Posterior vena cava (tissue), 2 donors: Measurements from ENCODE around the gene KCNK6. TPM values are rescaled to one million over a fixed set of nuclear protein-coding genes. Genes with fewer than 3 reads are reported as not detected.
A peak's percentile ranks its signal among the peaks of the same experiment; 100 is the strongest.
"Not testable (repeated sequence)": the region's sequence is repeated elsewhere in the genome, so short reads cannot be mapped to it uniquely, and the experiment has no call there.

Experiments used
- DNase-seq: peaks from one replicate; pipeline ENCODE4 v3.0.0-alpha.2; 2020; ENCODE audit warnings: low spot score
- intact Hi-C, 2 donors: fragments of 100-400 bp; cut with DNase I; formaldehyde crosslinking; loops; one replicate each; pipeline versions ENCODE4 v1.14.1 to v1.14.2; 2022 to 2023
- total RNA-seq, 2 donors: library from RNA; stranded (reverse); fragmentation: NEBNext Ultra II Directional; extraction: Animal tissue kit (Norgen Biotek cat#: 25700); gene quantifications; one replicate each; pipeline ENCODE4 v1.2.1, GENCODE V29; 2021
- donor health status: DM: yes; HTN: yes; CAD: no.
- donor health status: DM: yes; HTN: yes; CAD: no.

The KCNK6 gene
- total RNA-seq, 2 donors from 2014 or later, result 10.2 to 14.5 TPM

GRCh38 chr19:38355728-38356725 lies 36.4 kb downstream of the KCNK6 start:
- no peak for DNase-seq
- intact Hi-C loops, result no loop called here

GRCh38 chr19:38358071-38358470 lies 38.4 kb downstream of the KCNK6 start:
- no peak for DNase-seq
- intact Hi-C loops, result no loop called here

- intact Hi-C loops, result no loop called here
- DNase-seq, result no peak
Measured at GRCh38 chr19:38359242-38360021, 39.8 kb downstream of the KCNK6 start.

GRCh38 chr19:38360351-38360750 lies 40.7 kb downstream of the KCNK6 start:
- intact Hi-C loops, result no loop called here
- no peak for DNase-seq

- intact Hi-C loops, result no loop called here
- no peak for DNase-seq
Measured at GRCh38 chr19:38360839-38361631, 41.4 kb downstream of the KCNK6 start.

- peak; percentile 89 for DNase-seq
- intact Hi-C loops, result no loop called here
Measured at GRCh38 chr19:38361633-38362075, 42.0 kb downstream of the KCNK6 start.

GRCh38 chr19:38362076-38362945 lies 42.7 kb downstream of the KCNK6 start:
- peak; percentile 94 for DNase-seq
- intact Hi-C loops, result no loop called here

- DNase-seq, intact Hi-C loops: not testable (repeated sequence)
Measured at GRCh38 chr19:38362946-38363688, 43.5 kb downstream of the KCNK6 start.

GRCh38 chr19:38367041-38367440 lies 47.4 kb downstream of the KCNK6 start:
- intact Hi-C loops, result no loop called here
- DNase-seq, result no peak

GRCh38 chr19:38369584-38369983 lies 49.9 kb downstream of the KCNK6 start:
- DNase-seq, result no peak
- intact Hi-C loops, result no loop called here

GRCh38 chr19:38370299-38370698 lies 50.7 kb downstream of the KCNK6 start:
- DNase-seq, result no peak
- intact Hi-C loops, result no loop called here

GRCh38 chr19:38371081-38371480 lies 51.4 kb downstream of the KCNK6 start:
- no peak for DNase-seq
- intact Hi-C loops, result no loop called here

- DNase-seq, result no peak
- intact Hi-C loops, result no loop called here
Measured at GRCh38 chr19:38373907-38374331, 54.3 kb downstream of the KCNK6 start.

GRCh38 chr19:38374332-38375097 lies 54.9 kb downstream of the KCNK6 start, which contains the start of gene PSMD8:
Gene PSMD8 (plus strand): TSS chr19:38374571. CDS start chr19:38374602, 31 bp downstream.
- intact Hi-C loops, result no loop called here
- peak; percentile 100 for DNase-seq

GRCh38 chr19:38375098-38375493 lies 55.5 kb downstream of the KCNK6 start:
- DNase-seq, result no peak
- intact Hi-C loops, result no loop called here

GRCh38 chr19:38375748-38376147 lies 56.1 kb downstream of the KCNK6 start:
- DNase-seq, result no peak
- intact Hi-C loops, result no loop called here

- intact Hi-C loops, result no loop called here
- no peak for DNase-seq
Measured at GRCh38 chr19:38376576-38376975, 56.9 kb downstream of the KCNK6 start.
